Transverse colon (tissue), 4 donors: ENCODE results near the gene NDUFAF2. TPM values are rescaled to one million over a fixed set of nuclear protein-coding genes. Genes with fewer than 3 reads are reported as not detected.

Experiments
- DNase-seq: peaks from one replicate; pipeline ENCODE4 v3.0.0-alpha.2; 2019
- H3K27ac ChIP-seq, 4 donors: fragments of 200-600 bp; sonication (generic); 2 replicates each; pipeline ENCODE4 v1.5.1; 2016 to 2018; ENCODE audit warnings: inconsistent platforms in 4 of 4
- H3K27me3 ChIP-seq: fragments of 200-600 bp; sonication (generic); 2 replicates; pipeline ENCODE4 v1.5.1; 2017; ENCODE audit warnings: inconsistent platforms
- H3K36me3 ChIP-seq, 4 donors: fragments of 200-600 bp; sonication (generic); 2 replicates each; pipeline ENCODE4 v1.5.1; 2017 to 2019; ENCODE audit warnings: inconsistent platforms in 4 of 4
- H3K4me1 ChIP-seq, 4 donors: fragments of 200-600 bp; sonication (generic); 2 replicates each; pipeline ENCODE4 v1.5.1; 2017 to 2020; ENCODE audit warnings: inconsistent platforms in 4 of 4
- H3K4me3 ChIP-seq, 4 donors: fragments of 200-600 bp; sonication (generic); 1 replicate in 1 of 4; 2 replicates in 3 of 4; pipeline versions ENCODE4 v1.5.1 to v1.6.1; 2017 to 2019; ENCODE audit warnings: inconsistent platforms in 4 of 4
- H3K9me3 ChIP-seq, 2 donors: fragments of 200-600 bp; sonication (generic); 2 replicates each; pipeline ENCODE4 v1.5.1; 2017 to 2019; ENCODE audit warnings: inconsistent platforms in 2 of 2
- CTCF ChIP-seq, 5 experiments: fragments of 200-600 bp in 3 of 5; fragments of 450-650 bp in 2 of 5; sonication (generic) in 3 of 5; IDR thresholded peaks; 1 replicate in 2 of 5; 2 replicates in 3 of 5; pipeline ENCODE4 v1.5.1; 2016 to 2017; ENCODE audit warnings: antibody characterized with exemption in 5 of 5, inconsistent platforms in 3 of 5, mild to moderate bottlenecking in 2 of 5, moderate library complexity in 1 of 5
- EP300 ChIP-seq: sonication (generic); formaldehyde crosslinking; IDR thresholded peaks from one replicate; pipeline ENCODE4 v1.6.1; 2017; ENCODE audit warnings: antibody characterized with exemption, low read depth
- POLR2A ChIP-seq: fragments of 450-650 bp; IDR thresholded peaks from one replicate; pipeline ENCODE4 v1.6.1; 2016; ENCODE audit warnings: antibody characterized with exemption, mild to moderate bottlenecking, moderate library complexity
- POLR2AphosphoS5 ChIP-seq, 3 donors: sonication (generic); formaldehyde crosslinking; IDR thresholded peaks; one replicate each; pipeline ENCODE4 v1.6.1; 2016; ENCODE audit warnings: antibody characterized with exemption in 3 of 3
- WGBS, 2 donors: methylation state at CpG; one replicate each; pipeline ENCODE4 v1.1.5; 2018; ENCODE audit warnings: low coverage in 1 of 2; 5-methylcytosine and 5-hydroxymethylcytosine counted together
- in situ Hi-C, 4 donors: fragments of 200-750 bp; cut with MboI; loops; one replicate each; pipeline versions ENCODE4 v1.15.0 to v1.15.1; 2017; ENCODE audit warnings: low sequenced_read_pairs in 3 of 4, low pct_ligation_motif_present in 1 of 4, low pct_unique_long_range_greater_than_20kb in 1 of 4
- intact Hi-C: fragments of 100-400 bp; cut with DNase I; formaldehyde crosslinking; loops from one replicate; pipeline ENCODE4 v1.15.1; 2023; ENCODE audit warnings: low total_unique reads
- total RNA-seq, 4 donors: library from RNA; depleted of rRNA; stranded (reverse); fragments of >200 nt; gene quantifications; one replicate each; pipeline ENCODE4 v1.1.0, GENCODE V29; 2016

The NDUFAF2 gene
- total RNA-seq, 4 donors from 2014 or later = 8.2 to 26.5 (median 10.5) TPM

GRCh38 chr5:61081741-61082140, 136.7 kb downstream of the NDUFAF2 start:
- no peak for DNase-seq
- intact Hi-C loops = no loop called here

GRCh38 chr5:61082516-61083280, 137.7 kb downstream of the NDUFAF2 start:
- no peak for TF ChIP-seq CTCF (IDR thresholded peaks at IDR 0.05)
- H3K27ac ChIP-seq = no peak overlapping the region

More at GRCh38 chr5:61081741-61082140, 136.7 kb downstream of the NDUFAF2 start:
- in situ Hi-C loops = no loop called here
- H3K27me3 ChIP-seq = no peaks in the 10 kb centered on the region
- 83 to 89% methylated on average over 2 of the region's 2 CpGs for WGBS, 2 donors
- no peaks in the 10 kb centered on the region for H3K36me3 ChIP-seq
- H3K4me1 ChIP-seq = peaks cover 0 to 9% (median 2%) of the 10 kb centered on the region in 4 donors
- H3K27ac ChIP-seq = no peak overlapping the region
- no peaks in the 10 kb centered on the region for H3K9me3 ChIP-seq
- no peak for TF ChIP-seq CTCF (IDR thresholded peaks at IDR 0.05)
- TF ChIP-seq POLR2AphosphoS5 (IDR thresholded peaks at IDR 0.05) = no peak
- no peak for TF ChIP-seq EP300
- no peak for TF ChIP-seq POLR2A
- no peak overlapping the region for H3K4me3 ChIP-seq

GRCh38 chr5:61084658-61085057, 139.7 kb downstream of the NDUFAF2 start:
- intact Hi-C loops (no loop called here), in situ Hi-C loops (no loop called here)
- Histone ChIP-seq H3K36me3 (no peaks in the 10 kb centered on the region), H3K4me3 (no peak overlapping the region), H3K9me3 (no peaks in the 10 kb centered on the region), H3K4me1 (peaks cover 0 to 3% (median 0%) of the 10 kb centered on the region in 4 donors), H3K27ac (no peak overlapping the region), H3K27me3 (no peaks in the 10 kb centered on the region)
- DNase-seq = no peak
- WGBS, 2 donors = 93 to 100% methylated on average over 1 of the region's 1 CpG
- TF ChIP-seq POLR2A = no peak
- TF ChIP-seq POLR2AphosphoS5 (IDR thresholded peaks at IDR 0.05) = no peak
- no peak for TF ChIP-seq EP300
- no peak for TF ChIP-seq CTCF (IDR thresholded peaks at IDR 0.05)

More at GRCh38 chr5:61082516-61083280, 137.7 kb downstream of the NDUFAF2 start:
- Histone ChIP-seq H3K9me3 (no peaks in the 10 kb centered on the region), H3K4me1 (peaks cover 0 to 3% (median 0%) of the 10 kb centered on the region in 4 donors), H3K27me3 (no peaks in the 10 kb centered on the region), H3K36me3 (no peaks in the 10 kb centered on the region), H3K4me3 (no peak overlapping the region)
- DNase-seq = no peak
- WGBS, 2 donors = 94 to 96% methylated on average over 3 of the region's 3 CpGs
- in situ Hi-C loops = no loop called here
- intact Hi-C loops = no loop called here

GRCh38 chr5:61085885-61086284, 140.9 kb downstream of the NDUFAF2 start:
- Histone ChIP-seq H3K9me3 (no peaks in the 10 kb centered on the region), H3K36me3 (no peaks in the 10 kb centered on the region), H3K4me3 (no peak overlapping the region), H3K4me1 (peaks cover 0 to 3% (median 0%) of the 10 kb centered on the region in 4 donors), H3K27me3 (no peaks in the 10 kb centered on the region), H3K27ac (no peak overlapping the region)
- 97 to 100% methylated on average over 1 of the region's 1 CpG for WGBS, 2 donors
- intact Hi-C loops = no loop called here
- TF ChIP-seq CTCF (IDR thresholded peaks at IDR 0.05) (no peak), EP300 (no peak), POLR2A (no peak), POLR2AphosphoS5 (IDR thresholded peaks at IDR 0.05) (no peak)
- in situ Hi-C loops = no loop called here
- DNase-seq = no peak
